Measurements from ENCODE around the gene NDUFB10. TPM values are rescaled to one million over a fixed set of nuclear protein-coding genes. Genes with fewer than 3 reads are reported as not detected.

Gene NDUFB10
- polyA plus RNA-seq, 1 donor from 2014 or later: 217 TPM

GRCh38 chr16:1932050-1933028 is 27.0 kb upstream of the NDUFB10 start:
- H4K20me1 ChIP-seq (ENCODE audit: insufficient read depth): no peaks in the 10 kb centered on the region

More at GRCh38 chr16:1932050-1933028, 27.0 kb upstream of the NDUFB10 start:
- Histone ChIP-seq H3K36me3 (ENCODE audit: insufficient read depth, low read length) (no peaks in the 10 kb centered on the region), H3K9me3 (ENCODE audit: low read length) (no peaks in the 10 kb centered on the region), H3K4me2 (ENCODE audit: low read length) (no peak overlapping the region), H2AFZ (ENCODE audit: low read depth, low read length) (no peak overlapping the region), H3K9me2 (ENCODE audit: insufficient read depth, low read length) (no peaks in the 10 kb centered on the region), H3K9ac (ENCODE audit: low read length) (no peak overlapping the region), H3K4me3 (ENCODE audit: low read length) (no peak overlapping the region), H3F3A (ENCODE audit: insufficient read depth, low read length, poor library complexity, severe bottlenecking) (no peaks in the 10 kb centered on the region), H3K27ac (ENCODE audit: low read length) (no peak overlapping the region), H3K27me3 (ENCODE audit: insufficient read depth, low read depth, low read length) (no peaks in the 10 kb centered on the region), H3K79me2 (replicated peaks; ENCODE audit: insufficient read depth, low read length) (no peaks in the 10 kb centered on the region)
- TF ChIP-seq MXI1 (conservative IDR thresholded peaks at IDR 0.05; ENCODE audit: poor library complexity, severe bottlenecking) (no peak), POLR2AphosphoS5 (IDR thresholded peaks at IDR 0.05) (no peak), EZH2 (IDR thresholded peaks at IDR 0.05; ENCODE audit: borderline replicate concordance, insufficient read depth, low read length, poor library complexity, severe bottlenecking) (no peak), CTCF (IDR thresholded peaks at IDR 0.05; ENCODE audit: poor library complexity, severe bottlenecking) (no peak), SMC3 (conservative IDR thresholded peaks at IDR 0.05; ENCODE audit: poor library complexity) (no peak), EP300 (conservative IDR thresholded peaks at IDR 0.05; ENCODE audit: poor library complexity, severe bottlenecking) (no peak), TAF1 (IDR thresholded peaks at IDR 0.05; ENCODE audit: low read depth) (no peak), RAD21 (conservative IDR thresholded peaks at IDR 0.05) (no peak), REST (IDR thresholded peaks at IDR 0.05; ENCODE audit: borderline replicate concordance) (no peak)
